ENCODE data around the gene OTOG. TPM values are rescaled to one million over a fixed set of nuclear protein-coding genes. Genes with fewer than 3 reads are reported as not detected.
A peak's percentile ranks its signal among the peaks of the same experiment; 100 is the strongest.

The OTOG gene
- total and polyA plus RNA-seq, 2 experiments from 2014 or later: not detected

DNA sequence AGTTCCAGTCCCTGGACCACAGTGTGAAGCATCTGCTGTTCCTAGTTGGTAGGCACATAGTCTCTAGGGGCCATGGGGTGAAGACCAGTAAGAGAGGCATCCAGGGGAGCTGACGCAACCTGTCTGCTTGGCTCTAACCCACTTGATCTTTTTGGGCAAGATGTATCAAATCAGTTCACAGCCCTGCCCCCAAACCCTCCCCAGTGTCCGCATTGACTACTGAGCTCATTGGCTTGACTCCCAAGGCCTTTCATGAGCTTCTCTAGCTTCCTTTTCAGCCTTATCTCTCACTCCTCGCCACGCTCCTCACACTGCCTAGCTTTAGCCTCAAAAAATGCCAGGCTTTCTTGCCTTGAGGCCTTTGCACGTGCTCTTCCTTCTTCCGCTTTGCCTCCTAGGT lies 40.7 kb upstream of the OTOG start:
- Histone ChIP-seq H3K4me2 (ENCODE audit: unreplicated experiment) (no peak overlapping the region), H3K79me2 (ENCODE audit: insufficient read depth) (no peaks in the 10 kb centered on the region), H3K36me3 (ENCODE audit: low read depth) (no peaks in the 10 kb centered on the region), H3K27ac (no peak overlapping the region), H3K9me2 (ENCODE audit: insufficient read depth) (no peaks in the 10 kb centered on the region), H3K27me3 (replicated peaks; ENCODE audit: insufficient read depth) (no peaks in the 10 kb centered on the region; the same call in 1 of the 2 replicates), H3K4me3 (no peak overlapping the region), H3F3A (ENCODE audit: insufficient read depth) (no peaks in the 10 kb centered on the region), H4K20me1 (ENCODE audit: insufficient read depth) (no peaks in the 10 kb centered on the region), H3K9me3 (ENCODE audit: low read depth) (no peaks in the 10 kb centered on the region), H2AFZ (no peak overlapping the region), H3K4me1 (ENCODE audit: insufficient read depth) (no peaks in the 10 kb centered on the region), H3K9ac (no peak overlapping the region)
- no peak for TF ChIP-seq EZH2 (IDR thresholded peaks at IDR 0.05; ENCODE audit: insufficient read depth, poor library complexity, severe bottlenecking)
- no peak for TF ChIP-seq EZH2phosphoT487 (IDR thresholded peaks at IDR 0.05; ENCODE audit: insufficient read depth, low read depth)
- 64 to 71% methylated on average over 6 of the region's 6 CpGs for WGBS, 2 experiments (ENCODE audit: low coverage in 1 of 2, low lambda C conversion rate in 2 of 2, missing lambda C conversion rate in 2 of 2)
- in situ Hi-C loops (cut with MboI): loop anchor here (10.0 kb wide), 1 partner anchor 122 kb away; the partner anchor contains the start of gene KCNJ11
- DNase-seq: no peak

DNA sequence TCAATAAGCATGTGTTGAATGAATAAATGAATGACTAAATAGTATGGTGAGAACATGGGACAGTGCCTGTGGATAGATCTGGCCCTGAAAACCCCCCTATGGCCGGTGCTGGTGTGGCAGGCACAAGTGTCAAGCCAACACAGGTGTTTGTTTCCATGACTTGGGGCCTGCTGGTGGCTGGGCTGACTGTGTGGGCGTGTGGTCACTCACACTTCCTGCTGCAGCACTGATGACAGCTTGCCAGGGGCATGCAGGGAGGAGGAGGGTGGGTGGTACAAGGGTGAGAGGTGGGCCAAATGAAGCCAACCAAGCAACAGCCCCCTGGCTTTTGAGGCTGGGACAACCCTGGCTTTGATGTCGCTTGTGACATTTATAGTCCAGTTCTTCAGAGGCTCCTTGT lies 40.1 kb upstream of the OTOG start:
- no peaks in the 10 kb centered on the region for H3K79me2 ChIP-seq (ENCODE audit: insufficient read depth)
- no peak overlapping the region for H2AFZ ChIP-seq
- H3K9me3 ChIP-seq (ENCODE audit: low read depth): no peaks in the 10 kb centered on the region
- H3K9ac ChIP-seq: no peak overlapping the region
- no peaks in the 10 kb centered on the region for H3K4me1 ChIP-seq (ENCODE audit: insufficient read depth)
- no peak for TF ChIP-seq EZH2phosphoT487 (IDR thresholded peaks at IDR 0.05; ENCODE audit: insufficient read depth, low read depth)
- no peak for TF ChIP-seq EZH2 (IDR thresholded peaks at IDR 0.05; ENCODE audit: insufficient read depth, poor library complexity, severe bottlenecking)
- no peaks in the 10 kb centered on the region for H3F3A ChIP-seq (ENCODE audit: insufficient read depth)
- no peak overlapping the region for H3K4me3 ChIP-seq
- H3K9me2 ChIP-seq (ENCODE audit: insufficient read depth): no peaks in the 10 kb centered on the region
- WGBS, 2 experiments (ENCODE audit: low coverage in 1 of 2, low lambda C conversion rate in 2 of 2, missing lambda C conversion rate in 2 of 2): 49 to 54% methylated on average over 3 of the region's 3 CpGs
- no peak overlapping the region for H3K4me2 ChIP-seq (ENCODE audit: unreplicated experiment)
- DNase-seq: no peak
- in situ Hi-C loops (cut with MboI): loop anchor here (10.0 kb wide), 1 partner anchor 122 kb away; the partner anchor contains the start of gene KCNJ11
- H3K36me3 ChIP-seq (ENCODE audit: low read depth): no peaks in the 10 kb centered on the region
- H3K27ac ChIP-seq: no peak overlapping the region
- H3K27me3 ChIP-seq (replicated peaks; ENCODE audit: insufficient read depth): no peaks in the 10 kb centered on the region; the same call in 1 of the 2 replicates
- H4K20me1 ChIP-seq (ENCODE audit: insufficient read depth): no peaks in the 10 kb centered on the region

DNA sequence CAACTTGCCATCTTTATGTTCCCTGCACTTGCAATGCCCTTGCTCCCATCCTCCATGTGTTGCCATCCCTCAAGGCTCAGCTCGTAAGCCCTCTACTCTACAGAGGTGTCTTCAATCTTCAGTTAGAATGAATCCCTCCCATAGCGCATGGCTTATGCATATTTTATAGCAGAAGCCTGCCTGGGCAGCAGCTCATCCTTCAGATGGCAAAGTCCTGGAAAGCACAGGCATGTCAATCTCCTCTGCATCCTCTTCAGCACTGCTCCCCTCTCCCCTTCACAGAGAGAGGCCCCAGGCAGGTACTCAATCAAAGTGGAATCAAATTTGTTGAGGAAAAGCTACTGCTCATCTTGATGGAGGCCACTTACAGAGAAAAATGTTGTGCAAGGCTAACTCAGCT lies 39.3 kb upstream of the OTOG start:
- Histone ChIP-seq H3K36me3 (ENCODE audit: low read depth) (no peaks in the 10 kb centered on the region), H4K20me1 (ENCODE audit: insufficient read depth) (no peaks in the 10 kb centered on the region), H3K4me3 (no peak overlapping the region), H3K9ac (no peak overlapping the region), H3K4me1 (ENCODE audit: insufficient read depth) (no peaks in the 10 kb centered on the region), H3K27me3 (replicated peaks; ENCODE audit: insufficient read depth) (peaks cover 8% of the 10 kb centered on the region; the same call in 1 of the 2 replicates), H3K4me2 (ENCODE audit: unreplicated experiment) (no peak overlapping the region), H2AFZ (no peak overlapping the region), H3K9me3 (ENCODE audit: low read depth) (no peaks in the 10 kb centered on the region), H3K79me2 (ENCODE audit: insufficient read depth) (no peaks in the 10 kb centered on the region), H3K9me2 (ENCODE audit: insufficient read depth) (no peaks in the 10 kb centered on the region), H3K27ac (no peak overlapping the region), H3F3A (ENCODE audit: insufficient read depth) (no peaks in the 10 kb centered on the region)
- 53 to 54% methylated on average over 2 of the region's 2 CpGs for WGBS, 2 experiments (ENCODE audit: low coverage in 1 of 2, low lambda C conversion rate in 2 of 2, missing lambda C conversion rate in 2 of 2)
- TF ChIP-seq EZH2 (IDR thresholded peaks at IDR 0.05; ENCODE audit: insufficient read depth, poor library complexity, severe bottlenecking): no peak
- TF ChIP-seq EZH2phosphoT487 (IDR thresholded peaks at IDR 0.05; ENCODE audit: insufficient read depth, low read depth): no peak
- DNase-seq: no peak
- in situ Hi-C loops (cut with MboI): loop anchor here (10.0 kb wide), 1 partner anchor 123 kb away; the partner anchor contains the start of gene KCNJ11

DNA sequence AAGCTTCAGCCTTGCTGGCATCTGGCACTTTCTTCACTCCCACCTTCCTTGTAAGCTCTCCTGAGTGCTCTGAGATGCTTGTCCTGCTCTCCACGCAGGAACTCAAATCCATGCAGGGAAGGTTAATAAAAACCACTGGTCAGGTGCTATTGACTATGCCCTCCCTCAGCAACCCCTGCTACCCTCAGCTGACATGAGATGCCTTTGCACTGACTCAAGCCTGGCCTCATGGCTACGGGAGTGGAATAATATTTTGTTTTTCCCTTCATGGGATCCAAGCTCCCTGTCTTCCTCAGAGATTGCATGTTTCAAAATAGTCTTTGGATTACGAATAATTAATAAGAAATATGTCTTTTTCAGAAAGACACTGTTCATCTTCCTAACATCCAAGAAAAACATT lies 38.8 kb upstream of the OTOG start:
- in situ Hi-C loops (cut with MboI): loop anchor here (10.0 kb wide), 1 partner anchor 124 kb away; the partner anchor contains the start of gene KCNJ11
- 27 to 29% methylated on average over 3 of the region's 3 CpGs for WGBS, 2 experiments (ENCODE audit: low coverage in 1 of 2, low lambda C conversion rate in 2 of 2, missing lambda C conversion rate in 2 of 2)
- Histone ChIP-seq H3K27me3 (replicated peaks; ENCODE audit: insufficient read depth) (peaks cover 8% of the 10 kb centered on the region; the same call in 1 of the 2 replicates), H3K4me1 (ENCODE audit: insufficient read depth) (no peaks in the 10 kb centered on the region), H3K36me3 (ENCODE audit: low read depth) (no peaks in the 10 kb centered on the region), H3K4me2 (ENCODE audit: unreplicated experiment) (no peak overlapping the region), H2AFZ (no peak overlapping the region), H3K4me3 (no peak overlapping the region), H4K20me1 (ENCODE audit: insufficient read depth) (no peaks in the 10 kb centered on the region), H3K9me2 (ENCODE audit: insufficient read depth) (no peaks in the 10 kb centered on the region), H3K9ac (no peak overlapping the region), H3K79me2 (ENCODE audit: insufficient read depth) (no peaks in the 10 kb centered on the region), H3F3A (ENCODE audit: insufficient read depth) (no peaks in the 10 kb centered on the region), H3K27ac (no peak overlapping the region), H3K9me3 (ENCODE audit: low read depth) (no peaks in the 10 kb centered on the region)
- peak; percentile 21 for DNase-seq
- TF ChIP-seq EZH2 (IDR thresholded peaks at IDR 0.05; ENCODE audit: insufficient read depth, poor library complexity, severe bottlenecking) (no peak), EZH2phosphoT487 (IDR thresholded peaks at IDR 0.05; ENCODE audit: insufficient read depth, low read depth) (no peak)

Data from GM23248 (cell line).